HG03575 (cell line): ENCODE results near the gene GBA2.

Experiments
- ATAC-seq: cut with Tn5 transposase; IDR thresholded peaks from one replicate; pipeline ENCODE4 v1.9.1; 2021; ENCODE audit not compliant: unreplicated experiment, insufficient number of reproducible peaks, low FRiP score; ENCODE audit errors: extremely low read depth

The GBA2 gene

DNA sequence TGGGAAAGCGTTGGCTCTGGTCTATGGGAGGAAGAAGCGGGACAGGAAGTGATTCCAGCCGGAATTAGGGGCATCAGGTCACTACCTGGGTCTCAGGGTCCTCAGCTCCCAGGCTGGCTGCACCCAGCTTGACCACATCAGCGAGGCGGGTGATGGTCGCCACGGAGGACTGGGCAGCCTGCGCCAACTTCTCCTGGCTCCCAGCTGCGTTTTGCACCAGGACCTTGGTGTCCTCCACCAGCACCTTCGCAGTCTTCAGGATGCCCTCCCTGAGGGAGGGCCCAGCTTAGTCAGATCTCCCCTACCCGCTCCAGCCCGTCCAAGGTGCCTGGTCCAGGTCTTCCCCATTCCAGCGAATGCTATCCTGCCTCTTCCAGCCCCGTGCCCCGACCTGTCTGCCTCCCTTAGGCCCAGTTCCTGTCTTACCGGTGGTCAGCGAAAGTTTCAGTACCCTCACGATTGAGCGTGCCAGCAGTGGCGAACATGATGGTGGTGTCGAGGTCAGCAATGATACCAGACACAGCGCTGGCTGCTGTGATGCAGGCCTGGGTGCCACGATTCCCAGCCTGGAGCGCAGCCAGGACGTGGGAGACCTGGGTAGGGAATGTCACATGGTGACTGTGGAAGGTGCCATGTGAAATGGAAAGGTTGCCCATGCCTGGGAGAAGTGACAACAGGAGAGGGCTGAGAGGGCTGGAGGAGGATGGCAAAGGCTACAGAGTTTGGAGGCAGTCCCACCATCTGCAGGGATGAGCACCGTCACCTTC, 44.9 kb downstream of the GBA2 start:
- ATAC-seq = no peak

DNA sequence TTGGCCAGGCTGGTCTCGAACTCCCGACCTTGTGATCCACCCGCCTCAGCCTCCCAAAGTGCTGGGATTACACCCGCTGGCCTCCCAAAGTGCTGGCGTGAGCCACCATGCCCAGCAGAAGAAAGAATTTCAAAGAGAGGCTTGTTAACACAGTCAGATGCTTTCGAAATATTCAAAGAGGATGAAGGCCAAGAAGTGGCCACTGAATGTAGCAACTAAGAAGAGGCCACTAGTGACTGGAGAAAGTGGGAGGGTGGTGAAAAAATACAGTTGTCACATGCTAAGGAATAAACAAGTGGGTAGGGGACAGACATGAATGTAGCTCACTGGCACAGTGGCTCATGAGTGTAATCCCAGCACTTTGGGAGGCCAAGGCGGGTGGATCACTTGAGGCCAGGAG, 46.3 kb downstream of the GBA2 start:
- ATAC-seq = no peak

DNA sequence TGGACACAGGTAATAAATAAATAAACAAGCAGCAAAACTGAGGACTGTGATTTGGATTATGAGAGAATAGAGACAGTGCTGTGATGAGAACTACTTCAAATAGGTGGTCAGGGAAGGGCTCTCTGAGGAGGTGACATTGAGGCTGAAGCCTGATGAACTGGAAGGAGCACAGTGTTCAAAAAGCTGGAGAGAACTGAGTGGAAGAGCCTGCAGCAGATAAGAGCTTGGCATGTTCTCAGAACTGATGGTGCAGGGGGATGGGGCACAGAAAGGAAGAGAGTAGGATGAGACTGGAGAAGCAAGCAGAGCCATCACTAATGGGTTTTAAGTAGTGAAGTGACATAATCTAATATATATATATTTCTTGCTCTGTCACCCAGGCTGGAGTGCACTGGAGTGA, 48.1 kb downstream of the GBA2 start:
- ATAC-seq = no peak

DNA sequence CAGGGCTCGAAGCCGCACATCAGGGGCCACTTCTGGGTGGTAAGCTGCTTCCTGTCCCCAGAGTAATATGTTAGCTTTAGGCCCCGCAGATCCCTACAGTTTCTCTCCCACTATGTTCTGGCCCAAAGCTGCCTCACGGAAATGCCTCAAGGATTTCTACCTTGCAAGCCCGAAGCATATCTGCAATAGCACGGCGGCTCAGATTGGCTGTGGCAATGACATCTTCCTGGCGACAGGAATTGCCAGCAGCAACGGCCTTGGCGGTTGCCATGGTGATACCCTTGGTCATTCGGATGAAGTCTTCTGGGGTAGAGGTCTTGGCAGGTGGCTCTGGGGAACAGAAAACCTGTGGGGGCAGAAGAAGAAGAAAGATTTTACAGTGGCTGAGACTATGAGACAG, 49.0 kb downstream of the GBA2 start:
- ATAC-seq = no peak

DNA sequence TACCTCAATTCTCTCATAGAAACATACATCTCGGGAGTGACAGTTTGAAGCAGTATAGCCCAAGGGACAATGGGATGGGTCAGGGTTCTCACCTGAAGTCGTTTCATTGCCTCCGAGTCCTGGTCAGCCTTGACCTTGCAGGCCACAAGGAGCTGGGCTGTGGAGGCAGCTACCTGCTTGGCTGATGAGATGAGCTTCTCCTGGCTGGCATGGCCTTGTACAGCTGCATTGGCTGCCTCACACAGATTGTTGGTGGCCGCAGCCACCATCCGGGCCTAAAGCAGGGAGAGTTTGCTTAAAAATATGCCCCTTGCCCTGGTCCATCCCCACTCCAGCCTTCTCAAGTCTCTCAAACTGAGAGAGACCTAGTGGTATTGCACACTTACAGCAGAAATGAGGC, 50.8 kb downstream of the GBA2 start:
- ATAC-seq = no peak

DNA sequence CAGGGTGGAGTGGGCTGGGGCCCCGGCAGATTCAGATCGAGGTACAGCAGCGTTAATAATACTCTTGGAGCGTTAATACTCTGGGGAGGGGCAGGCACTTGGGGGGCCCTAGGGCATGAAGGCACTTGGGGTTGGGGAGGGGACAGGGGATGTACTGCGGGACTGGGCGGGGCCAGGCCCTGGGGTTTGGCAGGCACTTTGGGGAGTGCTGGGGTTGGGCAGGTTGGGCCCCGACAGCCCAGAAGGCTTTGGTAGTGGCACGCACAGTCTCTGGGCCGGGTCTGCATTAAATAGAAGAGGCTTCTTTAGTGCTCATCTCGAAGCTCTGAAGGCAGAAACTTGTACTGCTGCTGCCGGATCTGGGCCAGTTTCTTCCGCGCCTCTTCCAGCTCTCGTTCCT, 51.5 kb downstream of the GBA2 start:
- ATAC-seq = no peak

DNA sequence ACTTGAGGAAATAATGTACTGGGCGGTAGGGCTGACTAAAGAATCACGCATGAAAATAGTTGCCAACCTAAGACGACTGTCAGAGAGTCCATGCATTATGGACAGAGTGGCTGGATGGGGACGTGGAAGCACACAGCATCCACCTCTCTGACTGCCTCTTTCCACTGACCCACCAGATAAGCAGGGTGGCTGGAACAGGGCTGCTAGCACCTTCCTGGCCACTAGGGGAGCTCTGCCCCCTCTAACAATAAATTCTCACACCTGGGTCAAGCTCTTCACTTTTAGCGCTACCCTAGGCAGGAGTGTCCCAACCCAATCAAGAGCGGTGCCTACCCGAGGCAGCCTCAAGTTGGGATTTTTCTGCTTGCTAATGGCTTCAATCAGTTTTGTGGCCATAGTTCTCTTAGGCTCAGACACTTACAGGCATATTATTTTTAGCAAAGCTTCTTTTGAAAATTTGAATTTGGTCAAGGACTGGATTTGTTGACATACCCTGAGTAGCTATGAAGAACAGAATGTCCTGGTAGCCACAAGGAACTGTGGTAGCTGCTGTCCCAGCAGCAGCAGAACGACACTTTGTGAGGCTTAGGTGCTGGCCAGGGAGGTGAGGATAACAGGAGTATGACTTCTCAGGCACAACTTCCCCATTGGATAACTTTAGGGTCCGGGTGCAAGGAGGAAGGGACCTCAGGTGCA, 52.4 kb downstream of the GBA2 start:
- no peak for ATAC-seq

DNA sequence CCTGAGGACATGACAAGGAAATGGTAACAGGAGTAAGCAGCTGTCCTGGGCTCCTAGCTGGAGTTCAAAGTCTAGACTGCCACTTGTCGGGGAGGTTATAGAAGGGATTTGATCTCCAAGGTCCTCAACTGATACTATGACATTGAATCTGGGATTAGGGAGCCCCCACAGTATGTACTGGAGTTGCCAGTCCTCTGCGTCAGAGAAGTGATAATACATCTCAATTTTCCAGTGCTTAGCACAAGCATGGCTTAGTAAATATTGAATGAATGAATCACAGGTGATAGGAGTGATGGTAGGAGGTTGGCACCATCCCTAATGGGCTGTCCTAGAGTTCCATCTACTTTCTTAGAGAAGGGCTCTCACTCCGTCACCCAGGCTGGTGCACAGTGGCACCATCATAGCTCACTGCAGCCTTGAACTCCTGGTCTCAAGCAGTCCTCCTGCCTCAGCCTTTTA, 53.1 kb downstream of the GBA2 start:
- no peak for ATAC-seq

DNA sequence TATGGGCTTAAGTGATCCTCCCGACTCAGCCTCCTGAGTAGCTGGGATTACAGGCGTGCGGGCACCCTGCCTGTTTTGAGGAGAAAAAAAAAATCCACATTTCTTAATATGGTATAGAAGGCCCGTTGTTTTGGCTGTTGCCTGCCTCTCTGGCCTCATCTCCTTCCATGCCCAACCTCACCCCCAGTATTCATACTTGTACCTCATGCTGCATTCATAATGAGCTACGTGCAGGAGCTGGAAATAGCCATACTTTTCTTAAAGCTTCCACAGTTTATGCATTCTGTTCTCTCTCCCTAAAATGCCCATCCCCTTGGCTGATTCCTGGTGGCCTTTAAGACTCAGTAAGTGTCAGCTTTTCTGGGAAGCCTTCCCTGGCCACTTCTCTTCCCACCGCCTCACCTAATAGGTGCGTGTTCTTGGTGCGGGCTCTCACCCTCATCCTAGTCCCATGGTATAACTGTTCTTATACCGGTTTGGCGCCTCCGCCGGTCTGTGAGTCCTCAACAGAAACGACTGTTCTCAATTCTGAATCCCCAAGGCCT, 57.2 kb downstream of the GBA2 start:
- ATAC-seq = no peak

DNA sequence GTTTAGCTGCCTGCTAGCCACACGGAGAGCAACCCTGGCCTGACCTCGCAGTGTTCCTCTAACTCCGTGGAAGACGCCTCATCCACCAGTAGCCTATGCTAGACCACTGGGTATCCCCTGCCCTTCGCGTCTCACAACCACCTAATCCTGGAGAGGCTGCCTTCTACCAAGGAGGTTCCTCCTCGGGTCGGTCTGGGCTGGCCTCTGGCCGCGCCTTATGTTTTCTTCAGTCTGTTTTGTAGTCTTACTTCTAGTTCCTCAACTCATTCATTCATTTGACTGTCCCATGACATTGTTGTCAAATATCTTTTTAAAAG, 57.7 kb downstream of the GBA2 start:
- ATAC-seq = no peak

DNA sequence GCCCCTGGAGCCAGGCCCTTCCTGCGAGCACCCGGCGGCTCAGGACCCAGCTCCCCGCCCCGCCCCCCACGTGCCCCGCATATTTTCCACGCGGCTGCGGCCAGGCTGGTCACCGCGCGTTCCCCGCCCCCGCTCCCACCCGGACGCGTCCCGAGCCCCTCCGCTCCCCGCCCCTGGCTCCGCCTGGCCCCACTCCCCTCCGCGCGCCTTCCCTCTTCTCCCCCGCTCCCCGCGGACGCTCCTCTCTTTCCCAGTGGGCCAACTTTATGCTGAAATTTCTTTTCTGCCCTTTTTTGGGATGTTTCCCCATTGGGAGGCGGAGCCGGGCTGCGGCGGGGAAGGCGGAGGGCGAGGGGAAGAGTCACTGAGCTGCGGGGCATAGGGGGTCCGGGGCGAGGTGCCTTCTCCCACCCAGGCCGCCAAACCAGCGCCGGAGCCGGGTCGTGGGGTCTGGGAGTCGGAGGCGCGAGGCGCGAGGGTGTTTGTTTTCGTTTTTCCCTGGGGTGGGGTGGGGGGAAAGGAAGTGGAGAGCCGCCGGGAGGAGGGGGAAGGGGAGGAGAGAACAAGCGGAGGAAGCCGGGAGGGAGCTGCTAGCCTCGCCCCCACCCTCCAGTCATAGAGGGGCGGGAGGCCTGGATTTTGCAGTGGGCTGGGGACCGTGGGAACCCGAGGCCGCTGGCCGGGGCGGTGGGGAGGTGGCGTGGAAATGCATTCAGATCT, 58.3 kb downstream of the GBA2 start:
- ATAC-seq = no peak

DNA sequence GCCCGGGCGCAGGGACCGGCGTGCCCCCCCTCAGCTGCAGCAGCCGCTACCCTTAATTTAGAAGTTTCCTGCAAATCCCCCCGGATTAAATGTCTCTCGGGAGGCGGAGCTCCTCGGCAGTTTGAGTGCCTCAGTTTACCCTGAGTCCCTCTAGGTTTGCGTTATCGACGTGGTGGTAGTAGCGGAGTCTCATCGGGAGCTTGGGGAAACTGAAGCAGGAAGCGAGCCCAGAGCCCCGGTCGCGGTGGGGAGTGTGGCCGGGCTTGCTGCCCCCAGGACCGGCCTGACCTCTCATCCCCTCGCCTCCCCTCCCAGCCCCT, 58.8 kb downstream of the GBA2 start:
- no peak for ATAC-seq

DNA sequence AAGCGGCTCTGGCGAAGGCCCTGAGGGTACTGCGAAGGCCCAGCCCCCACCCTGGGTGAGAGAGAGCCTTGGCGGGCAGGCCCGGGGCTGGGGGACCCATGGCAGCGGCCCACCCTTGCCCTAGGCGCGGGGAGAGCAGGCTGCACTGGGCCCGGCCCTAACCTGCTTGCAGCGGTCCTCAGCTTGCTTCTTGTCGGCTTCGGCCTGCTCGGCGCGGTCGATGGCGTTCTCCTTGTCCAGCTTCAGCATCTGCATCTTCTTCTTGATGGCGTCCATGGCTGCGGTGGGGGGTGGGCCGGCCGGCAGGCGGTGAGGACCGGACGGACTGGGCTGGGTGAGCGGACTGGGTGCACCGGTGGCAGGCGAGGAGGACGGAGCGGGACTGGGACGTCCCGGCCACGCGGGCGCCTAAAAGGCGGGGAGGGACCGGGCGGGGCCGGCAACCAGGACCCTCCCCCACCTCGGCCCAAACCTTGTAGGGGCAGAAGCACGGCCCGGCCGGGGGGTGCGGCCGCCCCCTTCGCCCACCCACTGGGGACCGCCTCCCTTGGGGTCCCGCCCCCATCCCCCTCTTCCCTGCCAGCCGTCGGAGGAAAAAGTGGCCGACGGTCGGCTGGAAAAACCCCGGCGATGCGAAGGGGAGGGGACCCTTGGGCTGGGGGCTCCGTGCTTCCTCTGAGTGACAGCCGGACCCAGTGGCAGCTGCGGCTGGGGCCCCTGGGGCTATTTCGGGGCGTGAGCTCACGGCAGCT, 59.3 kb downstream of the GBA2 start, which contains the start of gene TPM2:
TSS of gene TPM2 (minus strand) at position 384 of the 752 bp plus-strand sequence. CDS start at position 276, 108 bp downstream.
- no peak for ATAC-seq

DNA sequence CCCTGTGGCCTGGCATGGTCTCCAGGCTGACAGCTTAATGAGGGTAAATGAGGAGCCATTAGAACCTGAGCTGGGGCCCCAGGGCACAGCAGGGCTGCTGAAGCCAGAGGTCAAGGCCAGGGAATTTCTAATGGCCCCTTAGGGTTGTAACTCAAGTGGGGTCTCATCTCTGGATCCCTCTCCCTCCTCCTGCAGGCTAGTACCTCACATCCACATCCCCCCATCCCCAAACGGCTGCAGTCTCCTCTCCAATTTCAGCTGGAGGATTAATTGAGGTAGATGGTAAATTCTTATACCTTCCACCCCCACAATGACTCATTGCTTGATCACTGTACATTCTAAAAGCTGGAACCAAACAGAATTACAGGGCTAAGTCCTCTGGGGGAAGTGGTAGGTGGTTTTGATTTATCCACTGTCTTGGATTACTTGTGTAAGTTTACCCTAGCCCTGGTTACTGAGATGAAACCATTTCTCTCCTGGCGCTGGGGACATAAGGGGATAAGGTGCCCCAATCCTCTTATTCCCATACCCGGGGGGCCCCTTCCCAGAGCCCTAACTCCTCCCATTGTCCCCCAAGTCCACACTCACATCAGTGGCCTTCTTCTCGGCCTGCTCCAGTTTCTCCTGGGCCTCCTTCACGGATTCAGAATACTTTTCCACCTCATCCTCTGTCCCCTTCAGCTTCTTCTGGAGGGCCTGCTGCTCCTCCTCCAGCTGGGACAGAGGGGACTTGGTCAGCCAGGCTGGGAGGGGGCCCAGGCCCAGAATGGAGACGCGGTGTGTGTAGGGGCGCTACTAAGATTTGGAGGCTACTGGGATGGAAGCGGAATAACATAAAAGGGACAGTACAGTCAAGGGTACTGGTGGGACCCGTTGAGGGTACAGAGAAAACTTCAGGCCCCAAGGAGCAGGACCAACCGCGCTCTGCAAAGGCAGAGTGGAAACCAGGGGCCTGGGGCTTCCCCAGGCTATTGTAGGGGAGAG, 60.2 kb downstream of the GBA2 start:
- ATAC-seq = no peak

DNA sequence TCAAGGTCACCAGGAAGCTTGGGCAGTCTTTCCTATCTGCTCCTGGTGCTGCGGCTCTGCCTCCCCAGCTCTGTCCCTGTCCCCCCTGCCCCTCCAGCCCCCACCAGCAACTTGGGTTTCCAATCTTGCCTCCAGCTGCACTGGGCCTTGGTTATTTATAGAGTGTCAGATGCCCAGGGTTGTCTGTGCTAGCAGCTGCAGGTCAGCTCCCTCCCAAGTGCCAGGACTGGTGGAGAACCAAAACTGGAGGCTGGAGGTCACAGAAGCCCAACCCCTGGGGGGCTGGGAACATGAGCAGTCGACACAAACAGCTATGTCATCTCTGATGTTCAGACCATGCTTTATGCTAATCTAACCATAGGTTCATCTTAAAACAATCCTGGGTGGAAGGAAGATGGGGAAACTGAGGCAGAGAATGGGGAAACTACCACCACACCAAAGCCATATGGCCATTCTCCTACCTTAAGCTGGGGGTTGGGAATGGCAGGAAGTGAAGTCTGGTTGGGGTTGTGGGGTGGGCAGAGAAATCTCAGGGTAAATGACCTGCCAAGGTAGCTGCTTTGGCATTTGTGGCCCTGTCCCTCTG, 61.0 kb downstream of the GBA2 start:
- ATAC-seq = no peak

DNA sequence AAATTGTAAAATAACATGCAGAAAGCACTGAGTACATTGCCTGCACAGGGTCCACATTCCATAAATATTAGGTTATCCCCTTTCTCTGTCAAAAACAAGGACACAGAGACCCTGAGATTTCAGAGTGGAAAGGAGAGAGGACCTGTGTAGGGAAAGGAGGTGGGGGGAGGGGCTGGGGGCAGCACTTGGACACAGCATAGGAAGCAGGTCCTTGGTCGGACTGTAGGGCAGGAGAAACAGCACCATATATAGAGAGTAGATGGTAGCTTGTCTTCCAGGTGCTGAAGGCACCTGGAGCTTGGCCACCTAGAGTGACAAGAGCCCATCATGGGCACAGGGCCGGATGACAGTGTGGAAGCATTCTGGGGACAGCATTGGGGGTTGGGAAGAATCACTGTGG, 61.7 kb downstream of the GBA2 start:
- ATAC-seq = no peak
